Mesendoderm (in vitro differentiated cells): Measurements from ENCODE around the gene ZP1.

Experiments
- DNase-seq: peaks from one replicate; pipeline ENCODE4 v3.0.0; 2013
- H2AK5ac ChIP-seq: 2 replicates; pipeline ENCODE4 v1.6.1; 2013; ENCODE audit warnings: low read length, inconsistent platforms
- H2BK120ac ChIP-seq: 2 replicates; pipeline ENCODE4 v1.6.1; 2013; ENCODE audit warnings: low read depth, mild to moderate bottlenecking, low read length, moderate library complexity, mixed read lengths
- H2BK15ac ChIP-seq: replicated peaks from 2 replicates; pipeline ENCODE4 v1.6.1; 2013; ENCODE audit warnings: low read depth, mild to moderate bottlenecking, moderate library complexity
- H2BK5ac ChIP-seq: 2 replicates; pipeline ENCODE4 v1.6.1; 2013; ENCODE audit warnings: low read length, inconsistent platforms
- H3K18ac ChIP-seq: 2 replicates; pipeline ENCODE4 v1.6.1; 2013; ENCODE audit warnings: mild to moderate bottlenecking, low read length, mixed read lengths
- H3K23ac ChIP-seq: one replicate; pipeline ENCODE4 v1.6.1; 2013; ENCODE audit warnings: low read length
- H3K27ac ChIP-seq: 2 replicates; pipeline ENCODE4 v1.5.1; 2013; ENCODE audit warnings: low read depth, mild to moderate bottlenecking, inconsistent platforms, low read length, moderate library complexity
- H3K27me3 ChIP-seq: 2 replicates; pipeline ENCODE4 v1.6.1; 2013; ENCODE audit warnings: low read length, control low read depth, mild to moderate bottlenecking, inconsistent platforms; ENCODE audit not compliant: insufficient read depth, poor library complexity
- H3K36me3 ChIP-seq: 2 replicates; pipeline ENCODE4 v1.6.1; 2013; ENCODE audit warnings: low read length, inconsistent platforms; ENCODE audit not compliant: control insufficient read depth, insufficient read depth
- H3K4ac ChIP-seq: one replicate; pipeline ENCODE4 v1.6.1; 2013; ENCODE audit warnings: low read depth, mild to moderate bottlenecking, low read length, moderate library complexity
- H3K4me1 ChIP-seq: 2 replicates; pipeline ENCODE4 v1.6.1; 2013; ENCODE audit warnings: low read depth, low read length, inconsistent platforms; ENCODE audit not compliant: control insufficient read depth
- H3K4me2 ChIP-seq: 2 replicates; pipeline ENCODE4 v1.6.1; 2013; ENCODE audit warnings: low read length
- H3K4me3 ChIP-seq: 2 replicates; pipeline ENCODE4 v1.5.1; 2013; ENCODE audit warnings: mild to moderate bottlenecking, low read length
- H3K56ac ChIP-seq: one replicate; pipeline ENCODE4 v1.6.1; 2013; ENCODE audit warnings: low read length
- H3K79me1 ChIP-seq: 2 replicates; pipeline ENCODE4 v1.6.1; 2013; ENCODE audit warnings: low read length, inconsistent platforms
- H3K79me2 ChIP-seq: 2 replicates; pipeline ENCODE4 v1.6.1; 2013; ENCODE audit warnings: mild to moderate bottlenecking, low read length; ENCODE audit not compliant: control insufficient read depth, insufficient read depth
- H3K9ac ChIP-seq: 2 replicates; pipeline ENCODE4 v1.6.1; 2013; ENCODE audit warnings: low read length, inconsistent platforms
- H4K5ac ChIP-seq: one replicate; pipeline ENCODE4 v1.6.1; 2013; ENCODE audit warnings: low read length
- H4K8ac ChIP-seq: one replicate; pipeline ENCODE4 v1.6.1; 2013; ENCODE audit warnings: low read depth, mild to moderate bottlenecking, control low read depth, low read length, moderate library complexity
- WGBS: extraction: QIAGEN DNeasy Blood & Tissue Kit; methylation state at CpG from one replicate; pipeline ENCODE4 v1.1.7; 2013; ENCODE audit warnings: low lambda C conversion rate, missing lambda C conversion rate; ENCODE audit not compliant: insufficient coverage; ENCODE audit errors: extremely low coverage; 5-methylcytosine and 5-hydroxymethylcytosine counted together

ZP1 gene

GRCh38 chr11:60835534-60835846 lies 31.9 kb upstream of the ZP1 start:
- H2BK15ac ChIP-seq: no peak overlapping the region
- no peak overlapping the region for H2AK5ac ChIP-seq
- WGBS: no CpG with 5 or more reads among the region's 3 CpGs
- no peaks in the 10 kb centered on the region for H3K36me3 ChIP-seq
- no peaks in the 10 kb centered on the region for H3K79me2 ChIP-seq
- no peak overlapping the region for H3K27ac ChIP-seq
- no peak overlapping the region for H4K5ac ChIP-seq
- no peak overlapping the region for H4K8ac ChIP-seq
- no peak overlapping the region for H3K9ac ChIP-seq
- no peak for DNase-seq
- H3K4ac ChIP-seq: no peak overlapping the region
- peaks cover 2% of the 10 kb centered on the region for H3K4me1 ChIP-seq
- H3K4me2 ChIP-seq: no peak overlapping the region
- no peak overlapping the region for H2BK5ac ChIP-seq
- no peak overlapping the region for H2BK120ac ChIP-seq
- no peaks in the 10 kb centered on the region for H3K27me3 ChIP-seq
- H3K4me3 ChIP-seq: no peak overlapping the region
- no peaks in the 10 kb centered on the region for H3K79me1 ChIP-seq
- no peak overlapping the region for H3K23ac ChIP-seq
- H3K18ac ChIP-seq: no peak overlapping the region
- H3K56ac ChIP-seq: no peak overlapping the region

- no CpG with 5 or more reads among the region's 9 CpGs for WGBS
- Histone ChIP-seq H2BK5ac (no peak overlapping the region), H2AK5ac (no peak overlapping the region), H3K18ac (no peak overlapping the region), H4K8ac (no peak overlapping the region), H3K27ac (no peak overlapping the region), H3K4me1 (peaks cover 2% of the 10 kb centered on the region), H3K56ac (no peak overlapping the region), H3K27me3 (no peaks in the 10 kb centered on the region), H4K5ac (no peak overlapping the region), H3K23ac (no peak overlapping the region), H3K4ac (no peak overlapping the region), H3K4me3 (no peak overlapping the region), H3K79me2 (no peaks in the 10 kb centered on the region), H3K79me1 (no peaks in the 10 kb centered on the region), H3K9ac (no peak overlapping the region), H3K36me3 (no peaks in the 10 kb centered on the region), H3K4me2 (no peak overlapping the region), H2BK120ac (no peak overlapping the region), H2BK15ac (no peak overlapping the region)
- peak; percentile 43 for DNase-seq
Observed at GRCh38 chr11:60836866-60837515, 30.4 kb upstream of the ZP1 start.

GRCh38 chr11:60838132-60838531 lies 29.2 kb upstream of the ZP1 start:
- Histone ChIP-seq H3K36me3 (no peaks in the 10 kb centered on the region), H3K4me2 (no peak overlapping the region), H3K18ac (no peak overlapping the region), H3K4me3 (no peak overlapping the region), H4K8ac (no peak overlapping the region), H2BK15ac (no peak overlapping the region), H3K79me2 (peaks cover 10% of the 10 kb centered on the region), H3K27me3 (no peaks in the 10 kb centered on the region), H3K23ac (no peak overlapping the region), H3K9ac (no peak overlapping the region), H3K4ac (no peak overlapping the region), H3K27ac (no peak overlapping the region), H3K79me1 (peaks cover 3% of the 10 kb centered on the region), H3K56ac (no peak overlapping the region), H4K5ac (no peak overlapping the region), H2AK5ac (no peak overlapping the region), H2BK5ac (no peak overlapping the region), H2BK120ac (no peak overlapping the region), H3K4me1 (peaks cover 2% of the 10 kb centered on the region)
- peak; percentile 66 for DNase-seq
- no CpG with 5 or more reads among the region's 7 CpGs for WGBS

- no CpG with 5 or more reads among the region's 14 CpGs for WGBS
- no peak overlapping the region for H3K4me3 ChIP-seq
- no peak for DNase-seq
Observed at GRCh38 chr11:60840470-60841430, 26.6 kb upstream of the ZP1 start.

GRCh38 chr11:60841797-60842667 lies 25.3 kb upstream of the ZP1 start, which contains the start of gene CCDC86:
CCDC86 (plus strand) TSS chr11:60842113; CDS start chr11:60842125, 12 bp downstream.
- H3K23ac ChIP-seq: no peak within 1 kb of the TSS
- peaks cover 39% of the 10 kb centered on the region for H3K79me2 ChIP-seq
- no peak within 1 kb of the TSS for H3K18ac ChIP-seq
- no peak within 1 kb of the TSS for H2BK120ac ChIP-seq
- H3K36me3 ChIP-seq: no peaks in the 10 kb centered on the region
- peak within 1 kb of the TSS; percentile 95 for H3K9ac ChIP-seq
- peak within 1 kb of the TSS; percentile 96 for H3K56ac ChIP-seq
- H3K4me3 ChIP-seq: peak within 1 kb of the TSS; percentile 93
- H2BK5ac ChIP-seq: no peak within 1 kb of the TSS
- H3K4me1 ChIP-seq: peaks cover 13% of the 10 kb centered on the region
- H4K5ac ChIP-seq: peak within 1 kb of the TSS; percentile 98
- no peak within 1 kb of the TSS for H3K27ac ChIP-seq
- H3K4ac ChIP-seq: peak within 1 kb of the TSS; percentile 63
- H3K79me1 ChIP-seq: peaks cover 23% of the 10 kb centered on the region
- peak; percentile 98 for DNase-seq
- no CpG with 5 or more reads among the region's 57 CpGs for WGBS
- peak within 1 kb of the TSS; percentile 51 for H3K4me2 ChIP-seq
- H3K27me3 ChIP-seq: no peaks in the 10 kb centered on the region
- H2BK15ac ChIP-seq: no peak within 1 kb of the TSS
- H4K8ac ChIP-seq: peak within 1 kb of the TSS; percentile 67
- H2AK5ac ChIP-seq: peak within 1 kb of the TSS; percentile 57

More at GRCh38 chr11:60840470-60841430, 26.6 kb upstream of the ZP1 start:
- H3K9ac ChIP-seq: no peak overlapping the region
- H2AK5ac ChIP-seq: no peak overlapping the region
- H3K18ac ChIP-seq: no peak overlapping the region
- H3K4ac ChIP-seq: no peak overlapping the region
- H2BK120ac ChIP-seq: no peak overlapping the region
- H2BK15ac ChIP-seq: no peak overlapping the region
- H3K27me3 ChIP-seq: no peaks in the 10 kb centered on the region
- no peak overlapping the region for H4K8ac ChIP-seq
- H4K5ac ChIP-seq: no peak overlapping the region
- peaks cover 36% of the 10 kb centered on the region for H3K79me2 ChIP-seq
- no peak overlapping the region for H3K23ac ChIP-seq
- no peak overlapping the region for H2BK5ac ChIP-seq
- peaks cover 14% of the 10 kb centered on the region for H3K4me1 ChIP-seq
- H3K56ac ChIP-seq: no peak overlapping the region
- peaks cover 21% of the 10 kb centered on the region for H3K79me1 ChIP-seq
- H3K36me3 ChIP-seq: no peaks in the 10 kb centered on the region
- no peak overlapping the region for H3K4me2 ChIP-seq
- no peak overlapping the region for H3K27ac ChIP-seq
